Adrenal gland (tissue), 12 donors: ENCODE results near the gene CA4. TPM values are rescaled to one million over a fixed set of nuclear protein-coding genes. Genes with fewer than 3 reads are reported as not detected.
A peak's percentile ranks its signal among the peaks of the same experiment; 100 is the strongest.

ENCODE experiments used
- DNase-seq, 7 donors: peaks; one replicate each; pipeline ENCODE4 v3.0.0-alpha.2; 2019 to 2020
- H3K27ac ChIP-seq, 5 donors: fragments of 200-600 bp; sonication (generic) in 4 of 5; 1 replicate in 3 of 5; 2 replicates in 2 of 5; pipeline versions ENCODE4 v1.5.1 to v1.8.0; 2016 to 2020; ENCODE audit warnings: mild to moderate bottlenecking in 1 of 5
- H3K27me3 ChIP-seq: fragments of 200-600 bp; 2 replicates; pipeline ENCODE4 v1.8.0; 2021
- H3K36me3 ChIP-seq, 2 donors: fragments of 200-600 bp; replicated peaks in 1 of 2; 1 replicate in 1 of 2; 2 replicates in 1 of 2; pipeline versions ENCODE4 v1.5.1 to v1.8.0; 2018 to 2022
- H3K4me1 ChIP-seq, 2 donors: fragments of 200-600 bp; replicated peaks in 1 of 2; 1 replicate in 1 of 2; 2 replicates in 1 of 2; pipeline versions ENCODE4 v1.5.1 to v1.8.0; 2018 to 2021
- H3K4me3 ChIP-seq, 4 donors: fragments of 200-600 bp; sonication (generic) in 3 of 4; one replicate each; pipeline ENCODE4 v1.5.1; 2016 to 2018
- H3K9me3 ChIP-seq, 3 donors: fragments of 200-600 bp; sonication (generic) in 1 of 3; replicated peaks in 1 of 3; 1 replicate in 2 of 3; 2 replicates in 1 of 3; pipeline versions ENCODE4 v1.5.1 to v1.8.0; 2016 to 2021
- CTCF ChIP-seq, 6 experiments: fragments of 450-650 bp in 4 of 6; fragments of 200-600 bp in 2 of 6; sonication (generic) in 1 of 6; IDR thresholded peaks; 1 replicate in 5 of 6; 2 replicates in 1 of 6; pipeline versions ENCODE4 v1.5.1 to v1.8.0; 2016 to 2021; ENCODE audit warnings: antibody characterized with exemption in 6 of 6, mild to moderate bottlenecking in 2 of 6, moderate library complexity in 1 of 6
- POLR2A ChIP-seq, 2 donors: fragments of 450-650 bp; IDR thresholded peaks; one replicate each; pipeline ENCODE4 v1.6.1; 2017; ENCODE audit warnings: antibody characterized with exemption in 2 of 2, mild to moderate bottlenecking in 2 of 2, moderate library complexity in 1 of 2
- WGBS, 4 donors: extraction: QIAGEN DNeasy Blood & Tissue Kit in 2 of 4; methylation state at CpG; one replicate each; pipeline versions ENCODE4 v1.1.5 to v1.1.7; 2013 to 2017; 5-methylcytosine and 5-hydroxymethylcytosine counted together
- intact Hi-C, 2 donors: fragments of 100-400 bp; cut with DNase I; formaldehyde crosslinking; loops; one replicate each; pipeline versions ENCODE4 v1.14.1 to v1.15.0; 2022 to 2023
- polyA plus RNA-seq, 3 donors: library from polyadenylated mRNA; stranded (reverse); fragments of 200-250 nt in 2 of 3; fragments of 350-450 nt in 1 of 3; fragmentation: Illumina TruSeq in 1 of 3; extraction: RNeasy Lipid Tissue Mini Kit (QIAGEN cat#74804) in 1 of 3; gene quantifications; one replicate each; pipeline ENCODE4 v1.2.3, GENCODE V29; 2013 to 2014
- total RNA-seq, 9 donors: library from RNA; depleted of rRNA in 4 of 9; stranded (reverse); fragments of >200 nt in 4 of 9; fragments of 120-200 nt in 1 of 9; fragmentation: NEBNext Ultra II Directional in 1 of 9; extraction: Animal tissue kit (Norgen Biotek cat#: 25700) in 1 of 9; gene quantifications; one replicate each; pipeline versions ENCODE4 v1.1.0 to v1.2.4, GENCODE V29; 2013 to 2023
- donor health status: healthy with polysubstance abuse.
- donor health status: Bipolar disorder and iron deficiency.
- donor health status: DM: yes; HTN: yes; CAD: no.
- donor health status: DM: no; HTN: no; CAD: no.
- donor health status: DM: no; HTN: no; CAD: no.
- donor health status: DM: yes; HTN: yes; CAD: no.

CA4 gene
- total and polyA plus RNA-seq, 12 donors, result 0.42 to 15.3 (median 1.2) TPM

- Histone ChIP-seq H3K36me3 (no peaks in the 10 kb centered on the region), H3K4me3 (peak overlapping the region in 3 of 4 donors; percentile 50 to 66 (median 58)), H3K27me3 (peaks cover 13% of the 10 kb centered on the region), H3K9me3 (no peaks in the 10 kb centered on the region), H3K4me1 (peaks cover 8 to 17% of the 10 kb centered on the region in 2 donors), H3K27ac (peak overlapping the region in 4 of 5 donors; percentile 3 to 87 (median 60))
- peak in 3 of 7 donors; percentile 26 to 46 (median 43) for DNase-seq
- intact Hi-C loops, result no loop called here
- no peak for TF ChIP-seq CTCF (IDR thresholded peaks at IDR 0.05)
- no peak for TF ChIP-seq POLR2A (IDR thresholded peaks at IDR 0.05)
- 11 to 13% (median 12%) methylated on average over 15 to 16 of the region's 16 CpGs for WGBS, 4 donors
These were observed 15.2 kb upstream of the CA4 start for GRCh38 chr17:60134396-60135150.

- Histone ChIP-seq H3K36me3 (no peaks in the 10 kb centered on the region), H3K9me3 (no peaks in the 10 kb centered on the region), H3K27ac (peak overlapping the region; percentile 3 to 87 (median 49)), H3K27me3 (peaks cover 21% of the 10 kb centered on the region), H3K4me3 (peak overlapping the region in 3 of 4 donors; percentile 50 to 66 (median 58)), H3K4me1 (peaks cover 8 to 23% of the 10 kb centered on the region in 2 donors)
- intact Hi-C loops, result no loop called here
- peak; percentile 87 to 93 (median 90) for DNase-seq
- TF ChIP-seq POLR2A (IDR thresholded peaks at IDR 0.05) (peak; percentile 48 to 80), CTCF (IDR thresholded peaks at IDR 0.05) (no peak)
- 2 to 10% (median 4%) methylated on average over 17 to 54 of the region's 54 CpGs for WGBS, 4 donors
These were observed 14.4 kb upstream of the CA4 start for GRCh38 chr17:60135151-60135950.

- WGBS, 4 donors, result 68 to 77% (median 73%) methylated on average over 13 of the region's 13 CpGs
- intact Hi-C loops, result no loop called here
- no peak overlapping the region for H3K27ac ChIP-seq
- peaks cover 8 to 28% of the 10 kb centered on the region in 2 donors for H3K4me1 ChIP-seq
- H3K36me3 ChIP-seq, result no peaks in the 10 kb centered on the region
- TF ChIP-seq POLR2A (IDR thresholded peaks at IDR 0.05), result no peak
- TF ChIP-seq CTCF (IDR thresholded peaks at IDR 0.05), result no peak
- peak in 1 of 7 donors; percentile 4 for DNase-seq
- peaks cover 29% of the 10 kb centered on the region for H3K27me3 ChIP-seq
- no peak overlapping the region for H3K4me3 ChIP-seq
- no peaks in the 10 kb centered on the region for H3K9me3 ChIP-seq
These were observed 13.7 kb upstream of the CA4 start for GRCh38 chr17:60135951-60136666.

- DNase-seq, result peak in 1 of 7 donors; percentile 2
- whole genome bisulfite sequencing, 4 donors, result 22 to 50% (median 38%) methylated on average over 1 of the region's 1 CpG
- peaks cover 12 to 36% of the 10 kb centered on the region in 2 donors for H3K4me1 ChIP-seq
These were observed 12.0 kb upstream of the CA4 start for GRCh38 chr17:60137731-60138130.

More at GRCh38 chr17:60137731-60138130, 12.0 kb upstream of the CA4 start:
- no peak overlapping the region for H3K4me3 ChIP-seq
- H3K36me3 ChIP-seq, result no peaks in the 10 kb centered on the region
- TF ChIP-seq POLR2A (IDR thresholded peaks at IDR 0.05) (no peak), CTCF (IDR thresholded peaks at IDR 0.05) (no peak)
- H3K27me3 ChIP-seq, result peaks cover 33% of the 10 kb centered on the region
- H3K9me3 ChIP-seq, result no peaks in the 10 kb centered on the region
- intact Hi-C loops, result no loop called here
- H3K27ac ChIP-seq, result no peak overlapping the region
